ENCODE data around the gene SERPINC1. TPM values are rescaled to one million over a fixed set of nuclear protein-coding genes. Genes with fewer than 3 reads are reported as not detected.

SERPINC1 gene
- total and polyA plus RNA-seq, 10 of the 15 experiments (the other 5 are each of a cell fraction or from before 2014, with no cell fraction given): 0.11 to 0.44 TPM; not detected in 8

GRCh38 chr1:173870252-173871075, 46.7 kb downstream of the SERPINC1 start (continued):
- TF ChIP-seq, protein P1, sequence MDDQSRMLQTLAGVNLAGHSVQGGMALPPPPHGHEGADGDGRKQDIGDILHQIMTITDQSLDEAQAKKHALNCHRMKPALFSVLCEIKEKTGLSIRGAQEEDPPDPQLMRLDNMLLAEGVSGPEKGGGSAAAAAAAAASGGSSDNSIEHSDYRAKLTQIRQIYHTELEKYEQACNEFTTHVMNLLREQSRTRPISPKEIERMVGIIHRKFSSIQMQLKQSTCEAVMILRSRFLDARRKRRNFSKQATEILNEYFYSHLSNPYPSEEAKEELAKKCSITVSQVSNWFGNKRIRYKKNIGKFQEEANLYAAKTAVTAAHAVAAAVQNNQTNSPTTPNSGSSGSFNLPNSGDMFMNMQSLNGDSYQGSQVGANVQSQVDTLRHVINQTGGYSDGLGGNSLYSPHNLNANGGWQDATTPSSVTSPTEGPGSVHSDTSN (IDR thresholded peaks at IDR 0.05; ENCODE audit: insufficient replicate concordance, low read depth, low read length): no peak
- TF ChIP-seq STAT3 (IDR thresholded peaks at IDR 0.05; ENCODE audit: low read depth, low read length) (no peak), E4F1 (IDR thresholded peaks at IDR 0.05; ENCODE audit: borderline replicate concordance, partially characterized antibody) (no peak), SUZ12 (IDR thresholded peaks at IDR 0.05; ENCODE audit: unreplicated experiment) (no peak), ZSCAN29 (IDR thresholded peaks at IDR 0.05) (no peak), SMAD1 (IDR thresholded peaks at IDR 0.05; ENCODE audit: low read depth, partially characterized antibody) (no peak), CTCF (IDR thresholded peaks at IDR 0.05 in 2 of 3, conservative IDR thresholded peaks at IDR 0.05 in 1 of 3; ENCODE audit: control insufficient read depth in 2 of 3, extremely low read depth in 1 of 3, insufficient read depth in 1 of 3, low read depth in 3 of 3, low read length in 3 of 3) (no peak), ZNF24 (IDR thresholded peaks at IDR 0.05) (no peak), CBFB (IDR thresholded peaks at IDR 0.05; ENCODE audit: low read depth) (no peak), PAX5 (IDR thresholded peaks at IDR 0.05; ENCODE audit: borderline replicate concordance, low read depth, low read length) (no peak), EGR1 (IDR thresholded peaks at IDR 0.05; ENCODE audit: borderline replicate concordance in 1 of 2, low read depth in 2 of 2, low read length in 2 of 2) (0 out of 3 replicates have a peak, but pooled peaks of 1 of the 2 experiments have one; percentile 23), CEBPB (IDR thresholded peaks at IDR 0.05; ENCODE audit: borderline replicate concordance in 1 of 2, low read depth in 2 of 2, low read length in 2 of 2) (no peak), RELA (IDR thresholded peaks at IDR 0.05; ENCODE audit: borderline replicate concordance, partially characterized antibody) (no peak), ZNF384 (IDR thresholded peaks at IDR 0.05; ENCODE audit: borderline replicate concordance, low read depth, low read length) (no peak), POLR2AphosphoS2 (IDR thresholded peaks at IDR 0.05; ENCODE audit: low read depth, low read length) (no peak), CHD2 (IDR thresholded peaks at IDR 0.05; ENCODE audit: borderline replicate concordance, low read depth, low read length) (no peak), FOXM1 (IDR thresholded peaks at IDR 0.05; ENCODE audit: low read depth, low read length) (no peak), TARDBP (IDR thresholded peaks at IDR 0.05; ENCODE audit: borderline replicate concordance) (no peak), CHD1 (IDR thresholded peaks at IDR 0.05; ENCODE audit: low read depth, low read length) (no peak), SPI1 (IDR thresholded peaks at IDR 0.05; ENCODE audit: borderline replicate concordance, insufficient read depth, low read depth, low read length) (no peak), POU2F2 (IDR thresholded peaks at IDR 0.05; ENCODE audit: borderline replicate concordance, low read depth, low read length) (no peak)
- TF ChIP-seq, protein P2, sequence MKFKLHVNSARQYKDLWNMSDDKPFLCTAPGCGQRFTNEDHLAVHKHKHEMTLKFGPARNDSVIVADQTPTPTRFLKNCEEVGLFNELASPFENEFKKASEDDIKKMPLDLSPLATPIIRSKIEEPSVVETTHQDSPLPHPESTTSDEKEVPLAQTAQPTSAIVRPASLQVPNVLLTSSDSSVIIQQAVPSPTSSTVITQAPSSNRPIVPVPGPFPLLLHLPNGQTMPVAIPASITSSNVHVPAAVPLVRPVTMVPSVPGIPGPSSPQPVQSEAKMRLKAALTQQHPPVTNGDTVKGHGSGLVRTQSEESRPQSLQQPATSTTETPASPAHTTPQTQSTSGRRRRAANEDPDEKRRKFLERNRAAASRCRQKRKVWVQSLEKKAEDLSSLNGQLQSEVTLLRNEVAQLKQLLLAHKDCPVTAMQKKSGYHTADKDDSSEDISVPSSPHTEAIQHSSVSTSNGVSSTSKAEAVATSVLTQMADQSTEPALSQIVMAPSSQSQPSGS (IDR thresholded peaks at IDR 0.05; ENCODE audit: low read length): no peak

Data from GM12878 (cell line).